Gastrocnemius medialis (tissue), 4 donors: ENCODE results near the gene PAX5. TPM values are rescaled to one million over a fixed set of nuclear protein-coding genes. Genes with fewer than 3 reads are reported as not detected.

Source experiments
- ATAC-seq, 2 donors: fragments of 150-250 bp; one replicate each; pipeline ENCODE4 v1.9.1; 2016
- DNase-seq, 2 donors: peaks; one replicate each; pipeline ENCODE4 v3.0.0-alpha.2; 2019
- H3K27ac ChIP-seq, 4 donors: fragments of 200-600 bp; sonication (generic); 1 replicate in 1 of 4; 2 replicates in 3 of 4; pipeline ENCODE4 v1.5.1; 2016 to 2018; ENCODE audit warnings: mild to moderate bottlenecking in 2 of 4, moderate library complexity in 1 of 4
- H3K27me3 ChIP-seq, 3 donors: fragments of 200-600 bp; sonication (generic) in 2 of 3; 1 replicate in 1 of 3; 2 replicates in 2 of 3; pipeline versions ENCODE4 v1.5.1 to v1.6.0; 2016 to 2019; ENCODE audit warnings: mild to moderate bottlenecking in 1 of 3, moderate library complexity in 1 of 3
- H3K36me3 ChIP-seq, 2 donors: fragments of 200-600 bp; sonication (generic) in 1 of 2; one replicate each; pipeline ENCODE4 v1.5.1; 2017 to 2018
- H3K4me1 ChIP-seq, 2 donors: fragments of 200-600 bp; sonication (generic) in 1 of 2; one replicate each; pipeline ENCODE4 v1.5.1; 2016 to 2017; ENCODE audit warnings: mild to moderate bottlenecking in 2 of 2
- H3K4me3 ChIP-seq, 4 donors: fragments of 200-600 bp; sonication (generic) in 3 of 4; 1 replicate in 1 of 4; 2 replicates in 3 of 4; pipeline ENCODE4 v1.5.1; 2016 to 2019; ENCODE audit warnings: mild to moderate bottlenecking in 2 of 4
- H3K9me3 ChIP-seq, 3 donors: fragments of 200-600 bp; sonication (generic) in 2 of 3; 1 replicate in 1 of 3; 2 replicates in 2 of 3; pipeline ENCODE4 v1.5.1; 2016 to 2019
- POLR2A ChIP-seq, 2 donors: fragments of 450-650 bp; IDR thresholded peaks; one replicate each; pipeline ENCODE4 v1.6.1; 2017; ENCODE audit warnings: antibody characterized with exemption in 2 of 2, mild to moderate bottlenecking in 2 of 2, moderate library complexity in 2 of 2
- in situ Hi-C, 4 donors: fragments of 200-750 bp; cut with MboI; loops; one replicate each; pipeline versions ENCODE4 v1.15.0 to v1.8.0; 2017; ENCODE audit warnings: low sequenced_read_pairs in 4 of 4
- intact Hi-C: fragments of 100-400 bp; cut with DNase I; formaldehyde crosslinking; loops from one replicate; pipeline ENCODE4 v1.15.1; 2023; ENCODE audit warnings: low total_unique reads
- total RNA-seq, 4 donors: library from RNA; depleted of rRNA; stranded (reverse); fragments of >200 nt; gene quantifications; one replicate each; pipeline versions ENCODE4 v1.1.0 to v1.2.3, GENCODE V29; 2016
- TF ChIP-seq, protein P1 (sequence below), 5 experiments: fragments of 450-650 bp in 3 of 5; fragments of 200-600 bp in 2 of 5; sonication (generic) in 2 of 5; IDR thresholded peaks in 4 of 5; conservative IDR thresholded peaks in 1 of 5; 1 replicate in 4 of 5; 2 replicates in 1 of 5; pipeline ENCODE4 v1.5.1; 2016 to 2019; ENCODE audit warnings: antibody characterized with exemption in 5 of 5, mild to moderate bottlenecking in 3 of 5, moderate library complexity in 3 of 5

Gene PAX5
- total RNA-seq, 4 donors from 2014 or later, result 0.19 TPM; not detected in 3

DNA sequence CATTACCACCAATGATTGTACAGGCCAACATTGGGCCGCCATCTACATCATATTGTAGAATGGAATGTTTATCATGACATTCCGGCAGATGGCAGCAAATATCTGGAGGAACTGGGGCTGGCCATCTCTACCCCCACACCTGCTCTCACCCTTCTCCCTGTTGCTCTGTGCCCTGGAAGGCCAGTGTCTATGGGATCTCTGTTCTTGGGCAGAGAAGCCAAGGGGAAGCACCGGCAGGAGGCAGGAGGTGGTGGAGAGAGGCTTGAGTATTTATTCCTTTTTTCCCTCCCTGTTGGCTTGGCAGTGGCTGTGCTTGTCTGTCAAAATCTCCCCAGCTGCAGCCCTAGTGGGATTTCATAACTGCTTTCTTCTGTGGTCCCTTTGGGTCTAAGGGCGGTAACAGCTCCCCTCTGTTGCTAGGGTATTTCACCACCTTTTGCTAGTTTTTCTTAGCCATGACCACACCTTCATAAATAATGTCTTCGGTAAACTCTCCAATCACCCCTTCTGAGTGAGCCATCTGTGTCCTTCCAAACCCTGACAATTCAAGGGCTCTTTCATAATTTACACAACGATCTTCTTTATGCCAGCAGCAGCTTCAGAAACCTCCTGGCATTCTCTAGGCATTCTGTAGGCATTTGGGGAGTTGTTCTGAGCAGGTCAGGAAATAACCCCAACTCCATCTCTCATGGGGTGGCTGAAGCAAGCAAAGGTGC, 235.6 kb downstream of the PAX5 start:
- no peak overlapping the region for H3K4me3 ChIP-seq
- no peak overlapping the region for H3K27ac ChIP-seq
- H3K27me3 ChIP-seq, result peaks cover 0 to under 1% (median 0%) of the 10 kb centered on the region in 3 donors
- no peak for TF ChIP-seq POLR2A (IDR thresholded peaks at IDR 0.05)
- TF ChIP-seq, protein P1, sequence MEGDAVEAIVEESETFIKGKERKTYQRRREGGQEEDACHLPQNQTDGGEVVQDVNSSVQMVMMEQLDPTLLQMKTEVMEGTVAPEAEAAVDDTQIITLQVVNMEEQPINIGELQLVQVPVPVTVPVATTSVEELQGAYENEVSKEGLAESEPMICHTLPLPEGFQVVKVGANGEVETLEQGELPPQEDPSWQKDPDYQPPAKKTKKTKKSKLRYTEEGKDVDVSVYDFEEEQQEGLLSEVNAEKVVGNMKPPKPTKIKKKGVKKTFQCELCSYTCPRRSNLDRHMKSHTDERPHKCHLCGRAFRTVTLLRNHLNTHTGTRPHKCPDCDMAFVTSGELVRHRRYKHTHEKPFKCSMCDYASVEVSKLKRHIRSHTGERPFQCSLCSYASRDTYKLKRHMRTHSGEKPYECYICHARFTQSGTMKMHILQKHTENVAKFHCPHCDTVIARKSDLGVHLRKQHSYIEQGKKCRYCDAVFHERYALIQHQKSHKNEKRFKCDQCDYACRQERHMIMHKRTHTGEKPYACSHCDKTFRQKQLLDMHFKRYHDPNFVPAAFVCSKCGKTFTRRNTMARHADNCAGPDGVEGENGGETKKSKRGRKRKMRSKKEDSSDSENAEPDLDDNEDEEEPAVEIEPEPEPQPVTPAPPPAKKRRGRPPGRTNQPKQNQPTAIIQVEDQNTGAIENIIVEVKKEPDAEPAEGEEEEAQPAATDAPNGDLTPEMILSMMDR (IDR thresholded peaks at IDR 0.05 in 4 of 5, conservative IDR thresholded peaks at IDR 0.05 in 1 of 5), result no peak
- ATAC-seq (no peak), DNase-seq (no peak)
- H3K36me3 ChIP-seq, result no peaks in the 10 kb centered on the region
- in situ Hi-C loops, result loop anchor here in 1 of 4 donors (25.0 kb wide), 1 partner anchor 111 kb away; no protein-coding TSS in a partner anchor
- peaks cover 0 to 2% (median 0%) of the 10 kb centered on the region in 3 donors for H3K9me3 ChIP-seq
- intact Hi-C loops, result no loop called here
- H3K4me1 ChIP-seq, result no peaks in the 10 kb centered on the region

DNA sequence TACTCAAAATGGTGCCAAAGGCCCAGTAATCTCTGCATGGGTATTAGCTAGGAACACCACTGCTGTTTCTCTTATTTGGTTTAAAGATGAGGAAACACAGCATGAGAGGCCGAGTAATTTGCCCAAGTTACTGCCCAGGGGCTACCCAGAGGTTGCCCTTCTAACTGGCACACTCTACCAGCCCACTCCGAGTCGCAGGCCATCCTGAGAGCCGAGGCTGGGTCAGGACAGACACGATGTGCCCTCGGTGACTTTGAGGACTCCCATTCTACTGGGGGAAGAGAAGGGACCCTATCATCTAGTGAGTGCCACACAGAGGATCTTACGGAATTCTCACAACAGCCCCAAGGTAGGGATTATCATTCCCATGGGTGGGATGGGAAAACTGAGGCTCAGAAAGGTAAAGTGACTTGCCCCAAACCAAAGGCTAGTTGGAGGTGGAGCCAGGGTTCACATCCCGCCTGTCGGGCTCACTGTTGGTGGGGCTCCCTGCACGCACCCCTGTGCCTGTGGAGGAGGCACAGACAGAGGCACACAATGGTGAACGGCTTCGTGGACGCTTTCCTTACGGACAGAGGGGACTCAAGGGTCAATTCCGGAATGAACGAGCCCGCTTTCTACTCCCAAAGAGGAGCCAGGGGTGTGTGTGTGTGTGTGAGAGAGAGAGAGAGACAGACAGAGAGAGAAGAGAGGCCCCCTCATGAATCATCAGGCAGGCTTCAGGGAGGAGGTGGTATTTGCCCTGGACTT, 236.4 kb downstream of the PAX5 start:
- TF ChIP-seq, protein P1 (IDR thresholded peaks at IDR 0.05 in 4 of 5, conservative IDR thresholded peaks at IDR 0.05 in 1 of 5), result no peak
- no peak for TF ChIP-seq POLR2A (IDR thresholded peaks at IDR 0.05)
- no peak for ATAC-seq
- intact Hi-C loops, result no loop called here
- in situ Hi-C loops, result loop anchor here in 1 of 4 donors (25.0 kb wide), 1 partner anchor 110 kb away; no protein-coding TSS in a partner anchor
- DNase-seq, result no peak
- no peak overlapping the region for H3K4me3 ChIP-seq
- no peak overlapping the region for H3K27ac ChIP-seq
- H3K4me1 ChIP-seq, result no peaks in the 10 kb centered on the region
- H3K27me3 ChIP-seq, result no peaks in the 10 kb centered on the region
- peaks cover 0 to 7% (median 0%) of the 10 kb centered on the region in 3 donors for H3K9me3 ChIP-seq
- H3K36me3 ChIP-seq, result no peaks in the 10 kb centered on the region

DNA sequence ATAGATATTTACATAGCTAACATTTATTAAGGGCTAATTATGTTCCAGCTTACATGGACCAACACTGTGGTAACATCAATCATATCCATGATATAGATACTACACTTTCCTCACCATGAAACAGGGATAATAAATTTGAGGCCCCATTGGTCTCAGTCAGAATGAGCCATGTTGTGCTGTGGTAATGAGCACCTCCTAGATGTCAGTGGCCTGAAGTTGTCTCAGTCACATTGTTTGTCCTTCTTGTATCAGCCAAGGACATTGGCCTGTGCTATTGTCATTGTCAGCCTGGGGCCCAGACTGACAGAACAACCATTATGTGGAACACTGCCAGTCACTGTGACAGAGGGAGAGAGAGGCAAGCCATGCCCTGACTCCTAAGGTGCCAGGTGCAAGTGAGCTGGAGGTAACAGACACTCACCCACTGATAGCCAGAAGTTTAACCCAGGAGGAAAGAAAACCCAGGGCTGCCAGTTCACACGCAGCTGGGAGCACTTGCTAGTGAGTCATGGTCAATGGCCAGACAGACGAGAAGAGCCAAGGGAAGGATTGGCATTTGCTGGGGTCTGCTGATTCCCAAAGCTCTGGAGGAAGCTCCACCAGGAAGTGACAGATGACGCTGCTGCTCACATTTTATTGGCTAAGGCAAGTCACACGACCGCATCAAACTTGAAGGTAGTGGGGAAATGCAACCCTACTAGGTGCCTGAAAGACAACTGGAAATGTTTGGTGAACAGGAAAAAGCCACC, 237.2 kb downstream of the PAX5 start:
- Histone ChIP-seq H3K27me3 (no peaks in the 10 kb centered on the region), H3K27ac (no peak overlapping the region), H3K4me1 (no peaks in the 10 kb centered on the region), H3K36me3 (no peaks in the 10 kb centered on the region), H3K4me3 (no peak overlapping the region), H3K9me3 (peaks cover 0 to 7% (median 0%) of the 10 kb centered on the region in 3 donors)
- TF ChIP-seq, protein P1 (IDR thresholded peaks at IDR 0.05 in 4 of 5, conservative IDR thresholded peaks at IDR 0.05 in 1 of 5), result no peak
- TF ChIP-seq POLR2A (IDR thresholded peaks at IDR 0.05), result no peak
- no peak for DNase-seq
- ATAC-seq, result no peak
- in situ Hi-C loops, result loop anchor here in 1 of 4 donors (25.0 kb wide), 1 partner anchor 110 kb away; no protein-coding TSS in a partner anchor
- intact Hi-C loops, result no loop called here

DNA sequence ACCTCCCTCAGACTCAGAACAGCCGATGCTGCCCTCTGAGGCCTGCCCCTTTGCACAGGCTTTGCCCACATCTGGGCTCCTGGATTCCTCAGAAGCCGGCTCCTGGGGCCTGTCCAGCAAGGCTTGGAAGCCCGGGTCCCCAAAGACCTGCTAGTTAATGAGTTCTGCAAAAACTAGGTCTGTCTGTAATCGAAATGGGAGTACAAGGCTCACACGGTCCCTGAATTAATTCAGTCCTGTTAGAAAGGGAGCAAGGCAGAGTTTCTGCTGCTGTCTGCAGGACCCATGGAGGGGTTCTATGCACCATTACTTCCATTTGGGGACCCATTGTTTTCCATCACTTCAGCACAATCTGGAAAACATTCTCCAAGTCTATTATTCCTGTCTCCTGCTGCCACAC, 239.6 kb downstream of the PAX5 start:
- peaks cover 0 to 7% (median 0%) of the 10 kb centered on the region in 3 donors for H3K9me3 ChIP-seq
- DNase-seq (no peak), ATAC-seq (no peak)
- H3K4me1 ChIP-seq, result no peaks in the 10 kb centered on the region
- TF ChIP-seq POLR2A (IDR thresholded peaks at IDR 0.05), result no peak
- TF ChIP-seq, protein P1 (IDR thresholded peaks at IDR 0.05 in 4 of 5, conservative IDR thresholded peaks at IDR 0.05 in 1 of 5), result no peak
- H3K36me3 ChIP-seq, result no peaks in the 10 kb centered on the region
- H3K27ac ChIP-seq, result no peak overlapping the region
- H3K27me3 ChIP-seq, result no peaks in the 10 kb centered on the region
- intact Hi-C loops, result no loop called here
- H3K4me3 ChIP-seq, result no peak overlapping the region
- in situ Hi-C loops, result loop anchor here in 1 of 4 donors (25.0 kb wide), 1 partner anchor 107 kb away; no protein-coding TSS in a partner anchor
